HG03457 (cell line): Measurements from ENCODE around the gene SNU13.
"Not testable (repeated sequence)": the region's sequence is repeated elsewhere in the genome, so short reads cannot be mapped to it uniquely, and the experiment has no call there.

Source experiments
- ATAC-seq: cut with Tn5 transposase; IDR thresholded peaks from one replicate; pipeline ENCODE4 v1.9.1; 2021; ENCODE audit warnings: moderate number of reproducible peaks; ENCODE audit not compliant: unreplicated experiment

SNU13 gene

DNA sequence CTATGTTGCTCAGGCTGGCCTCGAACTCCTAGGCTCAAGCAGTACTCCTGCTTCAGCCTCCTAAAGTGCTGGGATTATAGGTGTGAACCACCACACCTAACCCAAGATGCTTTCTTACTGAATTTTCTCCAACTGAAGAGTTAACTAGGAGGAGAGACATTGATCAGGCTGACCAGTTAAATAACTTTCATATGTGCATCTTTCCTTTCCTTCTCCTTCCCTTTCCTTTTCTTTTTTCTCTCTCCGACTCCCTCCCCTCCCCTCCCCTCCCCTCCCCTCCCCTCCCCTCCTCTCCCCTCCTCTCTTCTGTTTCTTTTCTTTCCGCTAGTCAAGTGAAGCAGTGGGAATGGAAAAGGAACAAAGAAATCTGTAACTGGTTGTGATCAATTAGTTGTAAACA, 40.9 kb downstream of the SNU13 start:
- no peak for ATAC-seq

DNA sequence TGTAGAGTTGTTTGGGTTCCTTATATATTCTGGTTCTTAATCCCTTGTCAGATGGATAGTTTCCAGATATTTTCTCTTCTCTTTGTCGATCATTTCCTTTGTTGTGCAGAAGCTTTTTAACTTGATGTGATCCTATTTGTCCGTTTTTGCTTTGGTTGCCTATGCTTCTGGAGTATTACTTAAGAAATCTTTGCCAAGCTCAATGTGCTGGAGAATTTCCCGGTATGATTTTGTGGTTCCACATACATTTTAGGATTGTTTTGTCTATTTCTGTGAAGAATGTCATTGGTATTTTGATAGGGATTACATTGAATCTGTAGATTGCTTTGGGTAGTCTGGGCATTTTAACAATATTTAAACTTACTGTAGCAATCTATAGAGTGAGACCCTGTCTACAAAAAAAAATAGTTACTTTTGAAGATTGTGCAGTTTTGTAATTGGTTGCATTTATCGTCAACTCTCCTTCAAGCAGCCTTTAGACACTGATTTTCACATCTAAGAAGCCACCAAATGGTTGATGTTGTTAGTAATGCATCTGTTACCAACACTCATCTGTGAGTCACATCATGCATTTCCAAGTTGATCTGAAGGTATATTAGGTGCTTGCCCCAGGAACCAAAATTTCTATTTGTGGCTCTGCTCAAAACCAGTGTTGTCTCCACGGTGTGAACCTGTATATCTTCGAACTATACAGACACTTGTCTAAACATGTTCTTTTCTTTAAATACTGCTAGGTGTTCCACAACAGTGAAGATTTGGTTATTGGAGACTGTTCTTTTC, 46.1 kb downstream of the SNU13 start:
- ATAC-seq: no peak

DNA sequence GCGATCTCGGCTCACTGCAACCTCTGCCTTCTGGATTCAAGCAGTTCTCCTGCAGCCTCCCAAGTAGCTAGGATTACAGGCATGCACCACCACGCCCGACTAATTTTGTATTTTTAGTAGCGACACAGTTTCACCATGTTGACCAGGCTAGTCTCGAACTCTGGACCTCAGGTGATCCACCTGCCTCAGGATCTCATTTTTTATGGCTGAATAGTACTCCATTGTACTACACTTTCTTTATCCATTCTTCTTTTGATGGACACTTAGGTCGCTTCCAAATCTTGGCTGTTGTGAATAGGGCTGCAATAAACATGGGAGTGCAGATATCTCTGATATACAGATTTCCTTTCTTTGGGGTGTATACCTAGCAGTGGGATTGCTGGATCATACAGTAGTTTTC, 46.8 kb downstream of the SNU13 start:
- ATAC-seq: no peak

DNA sequence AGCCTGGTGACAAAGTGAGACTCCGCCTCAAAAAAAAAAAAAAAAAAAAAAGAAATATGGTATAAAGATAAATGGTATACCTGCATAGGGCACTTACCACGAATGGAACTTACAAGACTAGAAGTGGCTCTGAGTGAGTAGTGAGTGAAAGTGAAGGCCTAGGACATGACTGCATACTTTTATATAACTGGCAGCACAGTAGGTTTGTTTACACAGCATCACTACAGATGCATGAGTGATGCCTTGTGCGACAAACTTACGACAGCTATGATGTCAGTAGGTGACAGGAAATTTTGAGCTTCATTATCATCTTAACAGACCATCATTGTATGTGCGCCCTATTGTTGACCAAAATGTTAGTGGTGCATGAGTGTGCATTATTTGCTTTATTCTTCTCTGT, 49.9 kb downstream of the SNU13 start:
- ATAC-seq: no peak

DNA sequence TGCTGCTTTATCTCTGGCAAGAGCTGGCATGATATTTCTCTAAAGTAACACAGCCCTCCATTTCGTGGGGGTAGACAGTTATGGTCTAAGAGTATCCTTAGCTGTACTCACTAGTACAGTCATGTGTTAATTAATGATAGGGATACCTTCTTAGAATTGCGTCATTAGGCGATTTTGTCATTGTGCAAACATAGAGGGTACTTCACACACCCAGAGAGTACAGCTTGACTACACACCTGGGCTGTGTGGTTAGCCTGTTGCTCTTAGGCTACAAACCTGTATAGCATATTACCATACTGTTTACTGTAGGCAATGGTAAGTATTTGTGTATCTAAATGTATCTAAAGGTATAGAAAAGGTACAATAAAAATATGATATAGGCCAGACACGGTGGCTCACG, 50.5 kb downstream of the SNU13 start:
- no peak for ATAC-seq

DNA sequence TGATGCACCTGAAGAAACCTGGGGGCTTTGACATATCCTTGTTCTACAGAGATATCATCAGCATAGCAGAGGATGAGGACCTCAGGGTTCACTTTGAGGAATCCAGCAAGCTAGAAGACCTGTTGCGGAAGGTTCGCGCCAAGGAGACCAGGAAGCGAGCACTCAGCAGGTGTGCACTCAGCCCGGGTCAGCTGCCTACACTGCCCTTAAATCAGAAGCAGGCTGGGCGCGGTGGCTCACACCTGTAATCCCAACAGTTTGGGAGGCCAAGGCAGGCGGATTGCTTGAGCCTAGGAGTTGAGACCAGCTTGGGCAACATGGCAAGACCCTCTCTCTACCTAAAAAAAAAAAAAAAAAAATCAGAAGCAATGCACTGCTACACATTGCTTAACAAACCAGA, 51.0 kb downstream of the SNU13 start:
- not testable (repeated sequence) for ATAC-seq

DNA sequence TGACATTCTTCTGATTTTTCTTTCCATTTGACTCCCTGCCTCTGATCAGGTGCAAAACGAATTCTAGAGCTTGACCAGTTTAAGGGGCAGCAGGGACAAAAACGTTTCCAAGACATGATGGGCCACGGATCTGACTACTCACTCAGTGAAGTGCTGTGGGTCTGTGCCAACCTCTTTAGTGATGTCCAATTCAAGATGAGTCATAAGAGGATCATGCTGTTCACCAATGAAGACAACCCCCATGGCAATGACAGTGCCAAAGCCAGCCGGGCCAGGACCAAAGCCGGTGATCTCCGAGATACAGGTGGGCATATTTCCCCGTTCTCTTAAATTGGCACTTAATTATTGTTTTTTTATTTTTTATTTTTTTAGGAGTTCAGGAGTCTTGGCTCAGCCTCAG, 52.2 kb downstream of the SNU13 start:
- ATAC-seq: no peak

DNA sequence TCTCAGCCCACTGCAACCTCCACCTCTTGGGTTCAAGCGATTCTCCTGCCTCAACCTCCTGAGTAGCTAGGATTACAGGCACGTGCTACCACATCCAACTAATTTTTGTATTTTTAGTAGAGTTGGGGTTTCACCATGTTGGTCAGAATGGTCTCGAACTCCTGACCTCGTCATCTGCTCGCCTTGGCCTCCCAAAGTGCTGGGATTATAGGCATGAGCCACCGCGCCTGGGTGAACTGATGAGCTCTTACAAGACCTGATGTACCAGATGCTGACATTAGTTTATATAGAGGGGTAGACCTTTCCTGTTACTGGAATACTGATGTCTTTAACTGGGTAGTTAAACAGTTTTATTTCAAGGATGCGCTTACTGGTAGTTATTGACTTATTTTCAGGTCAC, 54.1 kb downstream of the SNU13 start:
- ATAC-seq: not testable (repeated sequence)

DNA sequence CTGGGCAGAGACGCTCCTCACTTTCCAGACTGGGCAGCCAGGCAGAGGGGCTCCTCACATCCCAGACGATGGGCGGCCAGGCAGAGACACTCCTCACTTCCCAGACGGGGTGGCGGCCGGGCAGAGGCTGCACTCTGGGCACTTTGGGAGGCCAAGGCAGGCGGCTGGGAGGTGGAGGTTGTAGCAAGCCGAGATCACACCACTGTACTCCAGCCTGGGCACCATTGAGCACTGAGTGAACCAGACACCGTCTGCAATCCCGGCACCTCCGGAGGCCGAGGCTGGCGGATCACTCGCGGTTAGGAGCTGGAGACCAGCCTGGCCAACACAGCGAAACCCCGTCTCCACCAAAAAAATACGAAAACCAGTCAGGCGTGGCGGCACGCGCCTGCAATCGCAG, 57.1 kb downstream of the SNU13 start:
- ATAC-seq: not testable (repeated sequence)

DNA sequence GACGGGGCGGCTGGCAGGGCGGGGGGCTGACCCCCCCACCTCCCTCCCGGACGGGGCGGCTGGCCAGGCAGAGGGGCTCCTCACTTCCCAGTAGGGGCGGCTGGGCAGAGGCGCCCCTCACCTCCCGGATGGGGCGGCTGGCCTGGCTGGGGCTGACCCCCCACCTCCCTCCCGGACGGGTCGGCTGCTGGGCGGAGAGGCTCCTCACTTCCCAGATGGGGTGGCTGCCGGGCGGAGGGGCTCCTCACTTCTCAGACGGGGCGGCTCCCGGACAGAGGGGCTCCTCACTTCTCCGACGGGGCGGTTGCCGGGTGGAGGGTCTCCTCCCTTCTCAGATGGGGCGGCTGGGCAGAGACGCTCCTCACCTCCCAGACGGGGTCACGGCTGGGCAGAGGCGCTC, 57.6 kb downstream of the SNU13 start:
- not testable (repeated sequence) for ATAC-seq

DNA sequence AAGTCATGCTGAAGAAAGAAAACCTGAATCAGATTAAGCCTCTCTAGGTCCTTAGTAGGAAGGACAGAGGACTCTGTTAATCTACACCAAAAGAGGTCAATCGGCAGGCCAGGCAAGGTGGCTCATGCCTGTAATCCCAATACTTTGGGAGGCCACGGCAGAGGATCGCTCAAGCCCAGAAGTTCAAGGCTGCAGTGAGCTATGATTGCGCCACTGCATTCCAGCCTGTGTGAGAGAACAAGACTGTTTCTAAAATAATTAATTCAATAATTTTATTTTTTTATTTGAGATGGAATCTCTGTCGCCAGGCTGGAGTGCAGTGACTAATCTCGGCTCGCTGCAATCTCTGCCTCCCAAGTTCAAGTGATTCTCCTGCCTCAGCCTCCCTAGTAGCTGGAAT, 63.1 kb downstream of the SNU13 start:
- no peak for ATAC-seq
